IPS DF 4.7 (cell line): ENCODE data around the gene DCAF8.

ENCODE experiments used
- DNase-seq: peaks from one replicate; pipeline ENCODE4 v3.0.0-alpha.2; 2013; ENCODE audit warnings: low spot score; ENCODE audit errors: extremely low read depth

DCAF8 gene

DNA sequence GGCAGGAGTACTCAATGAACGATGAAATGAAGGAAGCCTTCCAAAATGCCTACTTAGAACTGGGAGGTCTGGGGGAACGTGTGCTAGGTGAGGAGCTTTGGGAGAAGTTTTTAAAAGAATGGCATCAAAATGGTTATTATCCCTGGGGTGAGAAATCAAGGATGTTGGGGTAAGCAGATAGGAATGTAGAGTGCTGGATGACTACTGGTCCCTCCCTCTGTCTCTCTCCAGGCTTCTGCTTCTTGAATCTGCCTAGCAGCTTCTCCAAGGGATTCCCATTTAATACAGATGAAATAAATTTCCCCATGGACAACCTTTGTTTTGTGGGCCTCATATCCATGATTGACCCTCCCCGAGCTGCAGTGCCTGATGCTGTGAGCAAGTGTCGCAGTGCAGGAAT is 91.0 kb downstream of the DCAF8 start:
- no peak for DNase-seq

DNA sequence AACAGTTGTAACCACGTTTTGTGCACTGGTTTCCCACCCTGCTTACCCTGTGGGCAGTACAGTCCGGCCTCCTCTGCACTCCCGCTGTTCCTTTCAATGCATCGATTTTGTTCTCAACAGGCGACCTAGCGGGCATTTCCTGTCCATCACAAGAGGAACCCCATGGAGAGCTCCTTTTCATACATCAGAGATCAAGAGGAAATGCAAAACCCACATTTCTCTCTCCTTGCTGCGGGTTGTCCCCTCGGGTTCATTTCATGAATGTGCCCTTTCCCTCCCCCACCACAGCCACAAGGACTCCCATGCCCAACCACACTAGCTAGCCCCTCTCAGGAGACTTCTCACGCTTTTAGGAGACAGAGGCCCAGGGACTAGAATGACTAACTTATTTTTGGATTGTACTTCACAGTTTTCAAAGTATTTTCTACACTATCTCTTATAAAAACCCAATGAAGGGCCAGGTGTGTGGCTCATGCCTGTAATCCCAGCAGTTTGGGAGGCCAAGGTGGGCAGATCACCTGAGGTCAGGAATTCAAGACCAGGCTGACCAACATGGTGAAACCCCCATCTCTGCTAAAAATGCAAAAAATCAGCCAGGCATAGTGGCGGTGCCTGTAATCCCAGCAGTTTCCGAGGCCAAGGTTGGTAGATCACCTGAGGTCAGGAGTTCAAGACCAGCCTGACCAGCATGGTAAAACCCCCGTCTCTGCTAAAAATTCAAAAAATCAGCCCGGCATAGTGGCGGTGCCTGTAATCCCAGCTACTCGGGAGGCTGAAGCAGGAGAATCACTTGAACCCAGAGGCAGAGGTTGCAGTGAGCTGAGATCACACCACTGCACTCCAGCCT is 92.6 kb downstream of the DCAF8 start:
- DNase-seq: peak; percentile 99

DNA sequence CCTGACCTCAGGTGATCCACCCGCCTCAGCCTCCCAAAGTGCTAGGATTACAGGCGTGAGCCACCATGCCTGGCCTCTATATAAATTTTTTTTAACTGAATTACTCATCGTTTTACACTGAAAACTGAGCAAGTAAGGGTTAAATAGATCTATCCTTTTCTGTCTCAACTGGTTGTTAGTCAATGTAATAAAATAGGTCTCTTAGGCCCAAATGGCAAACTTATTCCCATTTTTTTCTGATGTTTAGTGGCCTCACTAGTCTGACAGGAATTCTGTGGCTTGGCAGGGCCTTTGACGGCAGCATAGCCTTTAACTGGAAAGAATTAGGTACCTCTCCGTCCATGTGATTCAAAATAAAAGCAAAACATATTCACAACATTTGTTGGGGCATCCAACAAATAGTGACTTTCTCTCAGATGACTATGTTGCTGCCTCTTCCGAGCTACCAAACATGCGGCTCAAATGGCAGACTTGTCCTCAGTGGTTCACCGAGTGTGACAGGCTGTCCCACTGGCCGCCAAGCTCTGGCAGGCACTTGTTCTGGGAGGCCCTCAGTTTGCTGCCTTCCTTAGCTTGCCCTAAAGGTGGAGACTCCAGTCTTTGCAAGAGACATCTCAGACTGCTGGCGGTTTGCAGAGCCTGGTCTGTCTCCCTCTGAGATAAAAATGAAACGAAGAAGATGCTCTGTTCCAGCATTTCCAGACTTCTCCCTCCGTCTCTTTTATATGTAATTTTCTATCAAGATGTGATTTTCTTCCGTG is 93.6 kb downstream of the DCAF8 start:
- DNase-seq: no peak

DNA sequence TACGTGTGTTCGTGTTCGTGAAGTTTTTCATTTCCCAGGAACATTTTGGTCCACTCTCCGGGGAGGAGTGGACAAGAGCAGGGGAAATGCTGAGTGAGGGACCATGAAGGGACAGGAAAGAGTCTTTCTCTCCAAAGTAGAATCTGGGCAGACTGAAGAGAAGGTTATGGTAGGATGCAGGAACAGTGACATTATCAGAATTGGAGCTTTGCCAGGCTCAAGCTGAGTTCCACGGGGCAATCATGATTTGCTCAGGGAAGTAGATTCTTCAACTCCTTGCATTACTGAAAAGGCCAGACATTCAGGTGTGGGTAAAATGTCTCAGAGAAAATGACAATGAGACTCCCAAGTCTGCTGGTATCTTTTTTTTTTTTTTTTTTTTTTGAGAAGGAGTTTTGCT is 94.3 kb downstream of the DCAF8 start:
- DNase-seq: no peak

DNA sequence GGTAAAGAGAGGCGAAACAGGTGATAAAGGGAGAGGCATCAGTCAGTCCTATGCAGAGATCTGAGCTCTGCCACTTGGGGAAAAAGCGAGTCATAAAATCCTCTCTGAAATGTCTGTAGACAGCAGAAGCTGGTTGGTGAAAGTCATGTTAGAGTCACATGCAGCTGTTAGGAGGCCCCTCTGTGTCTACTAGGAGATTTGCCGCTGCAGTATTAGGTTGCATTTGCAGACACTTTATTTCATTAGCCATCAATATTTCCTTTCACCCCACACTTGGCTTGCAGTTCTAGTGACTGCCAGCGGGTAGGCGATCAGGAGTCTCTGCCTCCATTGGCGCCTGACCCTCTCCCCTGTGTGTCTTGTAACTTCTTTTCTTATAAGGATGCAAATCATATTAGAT is 94.8 kb downstream of the DCAF8 start:
- no peak for DNase-seq

DNA sequence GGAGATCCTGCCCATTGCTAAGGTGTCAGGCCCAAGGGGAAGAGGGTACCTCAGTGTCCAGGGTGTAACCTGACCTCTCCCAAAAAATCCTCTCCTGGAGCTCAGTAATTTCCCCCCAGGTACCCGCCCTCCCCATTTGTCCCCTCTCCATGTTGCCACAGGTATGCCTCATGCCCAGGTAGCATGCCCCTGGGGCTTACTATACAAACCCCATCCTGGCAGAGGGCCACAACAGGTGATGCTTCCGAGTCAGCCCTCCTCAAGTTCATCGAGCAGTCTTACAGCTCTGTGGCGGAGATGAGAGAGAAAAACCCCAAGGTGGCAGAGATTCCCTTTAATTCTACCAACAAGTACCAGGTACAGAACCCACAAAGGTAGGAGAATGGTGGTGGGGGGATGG is 95.3 kb downstream of the DCAF8 start:
- no peak for DNase-seq

DNA sequence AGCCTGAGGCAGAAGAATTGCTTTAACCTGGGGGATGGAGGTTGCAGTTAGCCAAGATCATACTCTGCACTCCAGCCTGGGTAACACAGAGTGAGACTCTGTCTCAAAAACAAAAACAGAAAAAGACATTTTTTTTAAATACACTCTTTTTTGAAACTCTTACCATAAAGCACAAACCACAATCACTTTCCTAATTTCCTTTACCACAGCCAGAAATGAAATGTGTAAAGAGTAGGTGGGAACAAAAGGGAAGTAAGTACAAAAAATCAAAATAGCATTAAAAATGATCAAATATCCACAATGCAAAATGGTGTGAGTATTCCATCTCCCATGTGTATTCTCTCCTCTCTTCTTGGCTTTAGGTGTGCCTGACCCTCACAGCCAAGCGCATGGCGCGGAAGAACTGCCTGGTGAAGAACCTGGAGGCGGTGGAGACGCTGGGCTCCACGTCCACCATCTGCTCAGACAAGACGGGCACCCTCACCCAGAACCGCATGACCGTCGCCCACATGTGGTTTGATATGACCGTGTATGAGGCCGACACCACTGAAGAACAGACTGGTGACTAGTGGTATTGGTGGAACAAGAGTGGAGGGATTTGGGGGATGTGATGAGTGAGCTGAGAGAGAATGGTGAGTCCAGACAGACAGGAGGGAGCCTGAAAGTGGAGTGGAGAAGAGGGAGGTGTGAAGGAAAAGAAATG is 96.0 kb downstream of the DCAF8 start:
- no peak for DNase-seq
